HepG2 (cell line): ENCODE data around the gene ARPIN. TPM values are rescaled to one million over a fixed set of nuclear protein-coding genes. Genes with fewer than 3 reads are reported as not detected.
A peak's percentile ranks its signal among the peaks of the same experiment; 100 is the strongest.

Experiments used
- ASH2L ChIP-seq: fragments of 300-600, 200-600 bp; sonication (generic); IDR thresholded peaks from 2 replicates; pipeline ENCODE4 v1.7.0; 2017; ENCODE audit warnings: low read depth, mild to moderate bottlenecking, moderate library complexity, mixed read lengths, low read length; ENCODE audit not compliant: insufficient read length
- ATF7 ChIP-seq, 2 experiments: fragments of 450-650 bp in 1 of 2; sonication (generic) in 1 of 2; formaldehyde crosslinking in 1 of 2; IDR thresholded peaks; 2 replicates each; pipeline versions ENCODE4 v1.4.0 to v1.6.1; 2016 to 2020; ENCODE audit warnings: antibody characterized with exemption in 1 of 2, mild to moderate bottlenecking in 1 of 2, missing genetic modification reagents in 1 of 2
- GLI4 ChIP-seq: sonication (generic); formaldehyde crosslinking; IDR thresholded peaks from 2 replicates; pipeline ENCODE4 v1.5.1; 2020; ENCODE audit warnings: missing genetic modification reagents, mild to moderate bottlenecking, moderate library complexity, borderline replicate concordance
- KAT8 ChIP-seq: IDR thresholded peaks from 2 replicates; pipeline ENCODE4 v1.6.1; 2016; ENCODE audit warnings: missing genetic modification reagents, missing compliant biosample characterization
- SOX5 ChIP-seq: IDR thresholded peaks from 2 replicates; pipeline ENCODE4 v1.6.1; 2016; ENCODE audit warnings: borderline replicate concordance
- ZNF17 ChIP-seq: sonication (generic); formaldehyde crosslinking; IDR thresholded peaks from 2 replicates; pipeline ENCODE4 v1.5.0; 2020; ENCODE audit warnings: mild to moderate bottlenecking, missing genetic modification reagents
- ZNF7 ChIP-seq: IDR thresholded peaks from 2 replicates; pipeline ENCODE4 v1.6.1; 2016; ENCODE audit warnings: missing biosample characterization, missing genetic modification reagents
- ZNF703 ChIP-seq: sonication (generic); formaldehyde crosslinking; IDR thresholded peaks from 2 replicates; pipeline ENCODE4 v1.5.1; 2020; ENCODE audit warnings: missing genetic modification reagents, mild to moderate bottlenecking, moderate library complexity, borderline replicate concordance
- ZSCAN30 ChIP-seq: sonication (generic); formaldehyde crosslinking; IDR thresholded peaks from 2 replicates; pipeline ENCODE4 v1.5.0; 2020; ENCODE audit warnings: mild to moderate bottlenecking, missing genetic modification reagents
- polyA plus RNA-seq, 8 experiments: library from polyadenylated mRNA; depleted of rRNA in 3 of 8; stranded (reverse) in 7 of 8; unstranded in 1 of 8; fragments of >200 nt; fragmentation: Illumina TruSeq in 4 of 8; extraction: Trizol in 4 of 8; gene quantifications; 2 replicates each; pipeline versions ENCODE4 v1.2.1 to v1.2.3, GENCODE V29; 2011 to 2016; ENCODE audit warnings: low read depth in 4 of 8, missing spikeins in 1 of 8, mixed read lengths in 1 of 8; ENCODE audit not compliant: insufficient read depth in 1 of 8
- total RNA-seq, 5 experiments: library from RNA; depleted of rRNA; stranded (reverse); fragments of >200 nt; fragmentation: Illumina TruSeq; extraction: Trizol; gene quantifications; 2 replicates each; pipeline ENCODE4 v1.2.3, GENCODE V29; 2016; ENCODE audit warnings: low read depth in 1 of 5
- TF ChIP-seq, protein P1 (sequence below): sonication (generic); formaldehyde crosslinking; IDR thresholded peaks from 2 replicates; pipeline ENCODE4 v1.5.0; 2020; ENCODE audit warnings: mild to moderate bottlenecking, missing genetic modification reagents, borderline replicate concordance
- TF ChIP-seq, protein P2 (sequence below): sonication (generic); formaldehyde crosslinking; IDR thresholded peaks from 2 replicates; pipeline ENCODE4 v1.5.1; 2020; ENCODE audit warnings: missing genetic modification reagents, mild to moderate bottlenecking, borderline replicate concordance
- TF ChIP-seq, protein P3 (sequence below): sonication (generic); formaldehyde crosslinking; IDR thresholded peaks from 2 replicates; pipeline ENCODE4 v1.4.0; 2020; ENCODE audit warnings: missing genetic modification reagents, borderline replicate concordance
- TF ChIP-seq, protein P4 (sequence below): fragments of 450-650 bp; IDR thresholded peaks from 2 replicates; pipeline ENCODE4 v1.6.1; 2016

Gene ARPIN
- total and polyA plus RNA-seq, 2 of the 13 experiments (the other 11 are each of a cell fraction or from before 2014, with no cell fraction given): 2.8 to 5.0 TPM

DNA sequence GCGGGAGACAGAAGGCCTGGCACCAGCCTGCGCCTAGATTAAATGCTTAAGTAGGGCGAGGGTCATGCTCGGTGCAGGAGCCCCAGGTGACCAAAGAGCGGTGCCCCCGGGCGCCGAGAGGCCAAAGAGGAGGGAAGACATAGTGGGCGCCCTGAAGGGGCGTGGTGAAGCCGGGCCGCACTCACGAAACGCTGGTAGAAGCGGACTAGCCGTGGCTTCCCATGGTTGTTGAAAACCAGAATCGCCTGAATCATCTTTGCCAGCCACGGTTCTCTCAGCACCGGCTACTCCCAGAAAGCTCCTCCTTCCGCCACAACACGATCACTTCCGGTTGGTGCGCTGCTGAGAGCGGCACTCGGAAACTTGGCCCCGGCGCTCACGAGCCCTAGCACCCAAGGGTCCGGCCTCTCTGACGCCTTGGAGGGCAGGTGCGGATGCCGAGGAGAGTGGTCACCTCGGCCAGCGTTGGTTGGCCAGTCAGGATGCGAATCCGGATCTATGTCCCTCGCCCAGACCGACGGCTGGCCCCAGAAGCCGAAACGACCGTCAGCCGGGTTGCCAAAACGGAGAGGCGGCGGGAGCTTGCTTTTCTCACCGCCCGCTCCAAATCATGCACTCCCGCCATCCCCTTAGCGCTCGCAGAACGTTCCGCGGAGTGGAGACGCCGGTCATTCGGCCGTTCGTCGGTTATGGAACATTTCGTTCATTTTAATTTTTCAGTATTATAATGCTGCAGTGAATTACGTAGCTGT is 18.9 kb downstream of the ARPIN start, which contains the start of gene AP3S2 (continued):
- TF ChIP-seq, protein P1, sequence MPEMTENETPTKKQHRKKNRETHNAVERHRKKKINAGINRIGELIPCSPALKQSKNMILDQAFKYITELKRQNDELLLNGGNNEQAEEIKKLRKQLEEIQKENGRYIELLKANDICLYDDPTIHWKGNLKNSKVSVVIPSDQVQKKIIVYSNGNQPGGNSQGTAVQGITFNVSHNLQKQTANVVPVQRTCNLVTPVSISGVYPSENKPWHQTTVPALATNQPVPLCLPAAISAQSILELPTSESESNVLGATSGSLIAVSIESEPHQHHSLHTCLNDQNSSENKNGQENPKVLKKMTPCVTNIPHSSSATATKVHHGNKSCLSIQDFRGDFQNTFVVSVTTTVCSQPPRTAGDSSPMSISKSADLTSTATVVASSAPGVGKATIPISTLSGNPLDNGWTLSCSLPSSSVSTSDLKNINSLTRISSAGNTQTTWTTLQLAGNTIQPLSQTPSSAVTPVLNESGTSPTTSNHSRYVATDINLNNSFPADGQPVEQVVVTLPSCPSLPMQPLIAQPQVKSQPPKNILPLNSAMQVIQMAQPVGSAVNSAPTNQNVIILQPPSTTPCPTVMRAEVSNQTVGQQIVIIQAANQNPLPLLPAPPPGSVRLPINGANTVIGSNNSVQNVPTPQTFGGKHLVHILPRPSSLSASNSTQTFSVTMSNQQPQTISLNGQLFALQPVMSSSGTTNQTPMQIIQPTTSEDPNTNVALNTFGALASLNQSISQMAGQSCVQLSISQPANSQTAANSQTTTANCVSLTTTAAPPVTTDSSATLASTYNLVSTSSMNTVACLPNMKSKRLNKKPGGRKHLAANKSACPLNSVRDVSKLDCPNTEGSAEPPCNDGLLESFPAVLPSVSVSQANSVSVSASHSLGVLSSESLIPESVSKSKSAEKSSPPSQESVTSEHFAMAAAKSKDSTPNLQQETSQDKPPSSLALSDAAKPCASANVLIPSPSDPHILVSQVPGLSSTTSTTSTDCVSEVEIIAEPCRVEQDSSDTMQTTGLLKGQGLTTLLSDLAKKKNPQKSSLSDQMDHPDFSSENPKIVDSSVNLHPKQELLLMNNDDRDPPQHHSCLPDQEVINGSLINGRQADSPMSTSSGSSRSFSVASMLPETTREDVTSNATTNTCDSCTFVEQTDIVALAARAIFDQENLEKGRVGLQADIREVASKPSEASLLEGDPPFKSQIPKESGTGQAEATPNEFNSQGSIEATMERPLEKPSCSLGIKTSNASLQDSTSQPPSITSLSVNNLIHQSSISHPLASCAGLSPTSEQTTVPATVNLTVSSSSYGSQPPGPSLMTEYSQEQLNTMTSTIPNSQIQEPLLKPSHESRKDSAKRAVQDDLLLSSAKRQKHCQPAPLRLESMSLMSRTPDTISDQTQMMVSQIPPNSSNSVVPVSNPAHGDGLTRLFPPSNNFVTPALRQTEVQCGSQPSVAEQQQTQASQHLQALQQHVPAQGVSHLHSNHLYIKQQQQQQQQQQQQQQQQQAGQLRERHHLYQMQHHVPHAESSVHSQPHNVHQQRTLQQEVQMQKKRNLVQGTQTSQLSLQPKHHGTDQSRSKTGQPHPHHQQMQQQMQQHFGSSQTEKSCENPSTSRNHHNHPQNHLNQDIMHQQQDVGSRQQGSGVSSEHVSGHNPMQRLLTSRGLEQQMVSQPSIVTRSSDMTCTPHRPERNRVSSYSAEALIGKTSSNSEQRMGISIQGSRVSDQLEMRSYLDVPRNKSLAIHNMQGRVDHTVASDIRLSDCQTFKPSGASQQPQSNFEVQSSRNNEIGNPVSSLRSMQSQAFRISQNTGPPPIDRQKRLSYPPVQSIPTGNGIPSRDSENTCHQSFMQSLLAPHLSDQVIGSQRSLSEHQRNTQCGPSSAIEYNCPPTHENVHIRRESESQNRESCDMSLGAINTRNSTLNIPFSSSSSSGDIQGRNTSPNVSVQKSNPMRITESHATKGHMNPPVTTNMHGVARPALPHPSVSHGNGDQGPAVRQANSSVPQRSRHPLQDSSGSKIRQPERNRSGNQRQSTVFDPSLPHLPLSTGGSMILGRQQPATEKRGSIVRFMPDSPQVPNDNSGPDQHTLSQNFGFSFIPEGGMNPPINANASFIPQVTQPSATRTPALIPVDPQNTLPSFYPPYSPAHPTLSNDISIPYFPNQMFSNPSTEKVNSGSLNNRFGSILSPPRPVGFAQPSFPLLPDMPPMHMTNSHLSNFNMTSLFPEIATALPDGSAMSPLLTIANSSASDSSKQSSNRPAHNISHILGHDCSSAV (CRISPR knock-in tag): no peak
- TF ChIP-seq GLI4 (CRISPR knock-in tag): 0 out of 2 replicates have a peak, but pooled peaks have one; percentile 34
- TF ChIP-seq, protein P2, sequence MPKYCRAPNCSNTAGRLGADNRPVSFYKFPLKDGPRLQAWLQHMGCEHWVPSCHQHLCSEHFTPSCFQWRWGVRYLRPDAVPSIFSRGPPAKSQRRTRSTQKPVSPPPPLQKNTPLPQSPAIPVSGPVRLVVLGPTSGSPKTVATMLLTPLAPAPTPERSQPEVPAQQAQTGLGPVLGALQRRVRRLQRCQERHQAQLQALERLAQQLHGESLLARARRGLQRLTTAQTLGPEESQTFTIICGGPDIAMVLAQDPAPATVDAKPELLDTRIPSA (CRISPR knock-in tag): no peak
- TF ChIP-seq, protein P3, sequence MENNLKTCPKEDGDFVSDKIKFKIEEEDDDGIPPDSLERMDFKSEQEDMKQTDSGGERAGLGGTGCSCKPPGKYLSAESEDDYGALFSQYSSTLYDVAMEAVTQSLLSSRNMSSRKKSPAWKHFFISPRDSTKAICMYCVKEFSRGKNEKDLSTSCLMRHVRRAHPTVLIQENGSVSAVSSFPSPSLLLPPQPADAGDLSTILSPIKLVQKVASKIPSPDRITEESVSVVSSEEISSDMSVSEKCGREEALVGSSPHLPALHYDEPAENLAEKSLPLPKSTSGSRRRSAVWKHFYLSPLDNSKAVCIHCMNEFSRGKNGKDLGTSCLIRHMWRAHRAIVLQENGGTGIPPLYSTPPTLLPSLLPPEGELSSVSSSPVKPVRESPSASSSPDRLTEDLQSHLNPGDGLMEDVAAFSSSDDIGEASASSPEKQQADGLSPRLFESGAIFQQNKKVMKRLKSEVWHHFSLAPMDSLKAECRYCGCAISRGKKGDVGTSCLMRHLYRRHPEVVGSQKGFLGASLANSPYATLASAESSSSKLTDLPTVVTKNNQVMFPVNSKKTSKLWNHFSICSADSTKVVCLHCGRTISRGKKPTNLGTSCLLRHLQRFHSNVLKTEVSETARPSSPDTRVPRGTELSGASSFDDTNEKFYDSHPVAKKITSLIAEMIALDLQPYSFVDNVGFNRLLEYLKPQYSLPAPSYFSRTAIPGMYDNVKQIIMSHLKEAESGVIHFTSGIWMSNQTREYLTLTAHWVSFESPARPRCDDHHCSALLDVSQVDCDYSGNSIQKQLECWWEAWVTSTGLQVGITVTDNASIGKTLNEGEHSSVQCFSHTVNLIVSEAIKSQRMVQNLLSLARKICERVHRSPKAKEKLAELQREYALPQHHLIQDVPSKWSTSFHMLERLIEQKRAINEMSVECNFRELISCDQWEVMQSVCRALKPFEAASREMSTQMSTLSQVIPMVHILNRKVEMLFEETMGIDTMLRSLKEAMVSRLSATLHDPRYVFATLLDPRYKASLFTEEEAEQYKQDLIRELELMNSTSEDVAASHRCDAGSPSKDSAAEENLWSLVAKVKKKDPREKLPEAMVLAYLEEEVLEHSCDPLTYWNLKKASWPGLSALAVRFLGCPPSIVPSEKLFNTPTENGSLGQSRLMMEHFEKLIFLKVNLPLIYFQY (CRISPR knock-in tag): peak; percentile 82
- peak; percentile 70; the same call in 1 of the 2 replicates for TF ChIP-seq SOX5 (CRISPR knock-in tag)
- TF ChIP-seq ZSCAN30 (CRISPR knock-in tag): peak; percentile 84; the same call in 1 of the 2 replicates
- TF ChIP-seq ZNF703: peak; percentile 86; the same call in 1 of the 2 replicates
- TF ChIP-seq ZNF7 (CRISPR knock-in tag): no peak
- TF ChIP-seq, protein P4, sequence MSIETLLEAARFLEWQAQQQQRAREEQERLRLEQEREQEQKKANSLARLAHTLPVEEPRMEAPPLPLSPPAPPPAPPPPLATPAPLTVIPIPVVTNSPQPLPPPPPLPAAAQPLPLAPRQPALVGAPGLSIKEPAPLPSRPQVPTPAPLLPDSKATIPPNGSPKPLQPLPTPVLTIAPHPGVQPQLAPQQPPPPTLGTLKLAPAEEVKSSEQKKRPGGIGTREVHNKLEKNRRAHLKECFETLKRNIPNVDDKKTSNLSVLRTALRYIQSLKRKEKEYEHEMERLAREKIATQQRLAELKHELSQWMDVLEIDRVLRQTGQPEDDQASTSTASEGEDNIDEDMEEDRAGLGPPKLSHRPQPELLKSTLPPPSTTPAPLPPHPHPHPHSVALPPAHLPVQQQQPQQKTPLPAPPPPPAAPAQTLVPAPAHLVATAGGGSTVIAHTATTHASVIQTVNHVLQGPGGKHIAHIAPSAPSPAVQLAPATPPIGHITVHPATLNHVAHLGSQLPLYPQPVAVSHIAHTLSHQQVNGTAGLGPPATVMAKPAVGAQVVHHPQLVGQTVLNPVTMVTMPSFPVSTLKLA: 0 out of 2 replicates have a peak, but pooled peaks have one; percentile 21
- TF ChIP-seq ATF7 (IDR thresholded peaks at IDR 0.05): no peak
- peak; percentile 77; the same call in 1 of the 2 replicates for TF ChIP-seq ATF7 (CRISPR knock-in tag; IDR thresholded peaks at IDR 0.05)
- TF ChIP-seq ASH2L: peak; percentile 95
- TF ChIP-seq KAT8: peak; percentile 99
- no peak for TF ChIP-seq ZNF17 (CRISPR knock-in tag)
